ENCODE data around the gene KLHL3. TPM values are rescaled to one million over a fixed set of nuclear protein-coding genes. Genes with fewer than 3 reads are reported as not detected.

Gene KLHL3
- total and polyA plus RNA-seq, 2 donors (not counting 3 experiments of a cell fraction or from before 2014, with no cell fraction given) = 8.8 to 13.6 TPM

GRCh38 chr5:137689306-137689705 lies 46.6 kb downstream of the KLHL3 start:
- Histone ChIP-seq H3K4me3 (replicated peaks in 1 of 3; ENCODE audit: insufficient read depth in 1 of 3, low read depth in 1 of 3, low read length in 3 of 3) (no peak overlapping the region), H3K27ac (ENCODE audit: insufficient read depth, low read depth, low read length) (no peak overlapping the region), H4K20me1 (replicated peaks; ENCODE audit: control insufficient read depth, extremely low read depth, insufficient read depth, low read length) (no peaks in the 10 kb centered on the region), H3K9me1 (replicated peaks; ENCODE audit: control insufficient read depth, extremely low read depth, insufficient read depth, low read length) (no peaks in the 10 kb centered on the region), H2AFZ (ENCODE audit: low read depth, low read length) (no peak overlapping the region), H3K27me3 (ENCODE audit: control insufficient read depth in 2 of 2, insufficient read depth in 2 of 2, low read length in 2 of 2) (no peaks in the 10 kb centered on the region), H3K36me3 (ENCODE audit: control insufficient read depth in 2 of 2, extremely low read depth in 1 of 2, insufficient read depth in 2 of 2, low read length in 2 of 2) (peaks cover 0 to 7% of the 10 kb centered on the region in 2 experiments), H3K4me2 (ENCODE audit: insufficient read depth, low read length) (no peak overlapping the region), H3K4me1 (ENCODE audit: control insufficient read depth, extremely low read depth, insufficient read depth, low read length) (peaks cover 6% of the 10 kb centered on the region), H3K9me3 (replicated peaks; ENCODE audit: control insufficient read depth, insufficient read depth, low read length) (no peaks in the 10 kb centered on the region), H3K9ac (replicated peaks; ENCODE audit: extremely low read depth, insufficient read depth, low read length) (no peak overlapping the region), H3K79me2 (ENCODE audit: control insufficient read depth, insufficient read depth, low read length) (no peaks in the 10 kb centered on the region)
- DNase-seq (ENCODE audit: low read depth, low spot score) (no peak), FAIRE-seq (no peak)
- intact Hi-C loops (cut with micrococcal nuclease) (no loop called here), dilution Hi-C loops (cut with MboI; ENCODE audit: extremely low pct_ligation_motif_present, low sequenced_read_pairs) (no loop called here)
- ChIA-PET CTCF (interaction anchor here (1.1 to 1.6 kb wide), 3 partner anchors 12 to 60 kb away, joined by 3 to 6 read pairs (median 4); no protein-coding TSS in a partner anchor), POLR2A (no interaction called here)
- TF ChIP-seq EZH2 (IDR thresholded peaks at IDR 0.05; ENCODE audit: borderline replicate concordance, low read depth, low read length, severe bottlenecking) = no peak
- no peak for TF ChIP-seq CTCF (IDR thresholded peaks at IDR 0.05; ENCODE audit: extremely low read depth in 1 of 2, insufficient read depth in 1 of 2, low read depth in 1 of 2, low read length in 2 of 2)
- no peak for TF ChIP-seq FOS (IDR thresholded peaks at IDR 0.05; ENCODE audit: borderline replicate concordance, insufficient read depth, low read length)
- no peak for TF ChIP-seq MYC (IDR thresholded peaks at IDR 0.05; ENCODE audit: low read depth, low read length)
- no peak for TF ChIP-seq JUN (IDR thresholded peaks at IDR 0.05; ENCODE audit: borderline replicate concordance, insufficient read depth, insufficient read length, low read depth)
- BruUV-seq (replicated peaks) = no TSS peak

All from endothelial cell of umbilical vein (primary cell).